H1 (cell line): Measurements from ENCODE around the gene TAGLN2. TPM values are rescaled to one million over a fixed set of nuclear protein-coding genes. Genes with fewer than 3 reads are reported as not detected.

ENCODE experiments used
- CTCF ChIA-PET: fragments of 300-600 bp; sonication (Branson Sonifier 250); formaldehyde crosslinking; loops from one replicate; lab custom pipeline; 2021; ENCODE audit not compliant: partially characterized antibody; lab: Charles Lee
- POLR2A ChIA-PET: fragments of 300-600 bp; sonication (Branson Sonifier 250); formaldehyde crosslinking; loops from one replicate; lab custom pipeline; 2021; ENCODE audit warnings: inconsistent platforms; ENCODE audit not compliant: partially characterized antibody; lab: Charles Lee
- DNase-seq, 2 experiments: peaks; one replicate each; pipeline versions ENCODE4 v3.0.0 to v3.0.0-alpha.2; 2010 to 2022; ENCODE audit warnings: low spot score in 2 of 2, low read depth in 1 of 2, mixed read lengths in 1 of 2
- FAIRE-seq: peaks from 2 replicates; lab custom pipeline; 2011; peaks lifted over from hg19 to GRCh38; lab: Jason Lieb, UNC
- H2AFZ ChIP-seq: 2 replicates; pipeline ENCODE4 v1.8.1; 2012; ENCODE audit warnings: low read length, inconsistent platforms
- H2AK5ac ChIP-seq: 2 replicates; pipeline ENCODE4 v1.6.1; 2013; ENCODE audit warnings: low read depth, low read length
- H2BK120ac ChIP-seq: replicated peaks from 2 replicates; pipeline ENCODE3; 2013; ENCODE audit warnings: low read depth, low read length, inconsistent platforms
- H2BK12ac ChIP-seq: 2 replicates; pipeline ENCODE4 v1.6.1; 2013; ENCODE audit warnings: low read depth, low read length
- H2BK15ac ChIP-seq: 2 replicates; pipeline ENCODE4 v1.6.1; 2013; ENCODE audit warnings: low read length
- H2BK20ac ChIP-seq: 2 replicates; pipeline ENCODE4 v1.6.1; 2013; ENCODE audit warnings: low read length
- H2BK5ac ChIP-seq: 2 replicates; pipeline ENCODE4 v1.6.1; 2013; ENCODE audit warnings: low read depth, low read length
- H3K14ac ChIP-seq: 2 replicates; pipeline ENCODE4 v1.6.1; 2013; ENCODE audit warnings: inconsistent platforms; ENCODE audit not compliant: insufficient read length
- H3K18ac ChIP-seq: 2 replicates; pipeline ENCODE4 v1.6.1; 2013; ENCODE audit warnings: low read length; ENCODE audit errors: extremely low read depth
- H3K23ac ChIP-seq: 2 replicates; pipeline ENCODE4 v1.6.1; 2013; ENCODE audit warnings: inconsistent platforms; ENCODE audit not compliant: insufficient read length
- H3K23me2 ChIP-seq: 2 replicates; pipeline ENCODE4 v1.6.1; 2013; ENCODE audit warnings: low read depth, low read length
- H3K27ac ChIP-seq: 2 replicates; pipeline ENCODE4 v1.6.1; 2011; ENCODE audit warnings: low read depth, low read length, inconsistent platforms
- H3K27me3 ChIP-seq, 4 experiments: replicated peaks in 1 of 4; 1 replicate in 1 of 4; 2 replicates in 3 of 4; pipeline versions ENCODE4 v1.6.1 to v1.8.1; 2011 to 2013; ENCODE audit warnings: low read length in 3 of 4, mild to moderate bottlenecking in 3 of 4, inconsistent platforms in 2 of 4, mixed read lengths in 2 of 4, moderate library complexity in 1 of 4; ENCODE audit not compliant: control insufficient read depth in 3 of 4, insufficient read depth in 3 of 4; ENCODE audit errors: extremely low read depth in 1 of 4
- H3K36me3 ChIP-seq, 4 experiments: 2 replicates each; pipeline versions ENCODE4 v1.6.1 to v1.8.1; 2011 to 2013; ENCODE audit warnings: mild to moderate bottlenecking in 4 of 4, low read length in 3 of 4, moderate library complexity in 2 of 4, control low read depth in 1 of 4, inconsistent platforms in 1 of 4; ENCODE audit not compliant: insufficient read depth in 4 of 4, control insufficient read depth in 2 of 4
- H3K4ac ChIP-seq: replicated peaks from 2 replicates; pipeline ENCODE3; 2013; ENCODE audit warnings: low read length, low read depth, mixed read lengths, inconsistent platforms; ENCODE audit not compliant: insufficient read length
- H3K4me1 ChIP-seq, 4 experiments: replicated peaks in 1 of 4; 1 replicate in 1 of 4; 2 replicates in 3 of 4; pipeline versions ENCODE4 v1.6.1 to v1.8.1; 2011 to 2013; ENCODE audit warnings: low read length in 3 of 4, inconsistent platforms in 2 of 4, mixed read lengths in 1 of 4; ENCODE audit not compliant: insufficient read depth in 4 of 4, control insufficient read depth in 3 of 4
- H3K4me2 ChIP-seq, 2 experiments: 2 replicates each; pipeline versions ENCODE4 v1.6.1 to v1.8.1; 2011 to 2013; ENCODE audit warnings: low read depth in 2 of 2, low read length in 2 of 2, control low read depth in 1 of 2, inconsistent platforms in 1 of 2, mild to moderate bottlenecking in 1 of 2; ENCODE audit not compliant: insufficient read depth in 1 of 2
- H3K4me3 ChIP-seq, 4 experiments: fragments of 200-600, 300-600 bp in 1 of 4; sonication (generic), shearing (Covaris generic), sonication (Bioruptor Twin) in 1 of 4; 2 replicates each; pipeline versions ENCODE4 v1.5.1 to v1.8.1; 2011 to 2016; ENCODE audit warnings: low read length in 4 of 4, low read depth in 3 of 4, control low read depth in 2 of 4, inconsistent platforms in 2 of 4, mild to moderate bottlenecking in 2 of 4, mixed read lengths in 1 of 4, moderate library complexity in 1 of 4; ENCODE audit not compliant: insufficient read depth in 2 of 4; ENCODE audit errors: extremely low read depth in 1 of 4
- H3K56ac ChIP-seq: replicated peaks from 2 replicates; pipeline ENCODE3; 2013; ENCODE audit warnings: low read depth, mild to moderate bottlenecking, mixed read lengths, low read length, inconsistent platforms; ENCODE audit not compliant: insufficient read length
- H3K79me1 ChIP-seq: 2 replicates; pipeline ENCODE4 v1.6.1; 2013; ENCODE audit warnings: low read depth, low read length, control low read depth
- H3K79me2 ChIP-seq, 2 experiments: 2 replicates each; pipeline versions ENCODE4 v1.6.1 to v1.8.1; 2012 to 2013; ENCODE audit warnings: low read length in 2 of 2, mild to moderate bottlenecking in 2 of 2, inconsistent platforms in 1 of 2; ENCODE audit not compliant: insufficient read depth in 2 of 2, control insufficient read depth in 1 of 2
- H3K9ac ChIP-seq, 4 experiments: replicated peaks in 1 of 4; 1 replicate in 1 of 4; 2 replicates in 3 of 4; pipeline versions ENCODE4 v1.6.1 to v1.8.1; 2011 to 2013; ENCODE audit warnings: low read depth in 3 of 4, low read length in 3 of 4, control low read depth in 2 of 4, mild to moderate bottlenecking in 2 of 4, moderate library complexity in 2 of 4, inconsistent platforms in 1 of 4; ENCODE audit errors: extremely low read depth in 1 of 4
- H3K9me3 ChIP-seq, 2 experiments: 2 replicates each; pipeline versions ENCODE4 v1.6.1 to v1.8.1; 2012 to 2013; ENCODE audit warnings: mild to moderate bottlenecking in 2 of 2, moderate library complexity in 2 of 2, control low read depth in 1 of 2, inconsistent platforms in 1 of 2, low read depth in 1 of 2, low read length in 1 of 2, mixed read lengths in 1 of 2; ENCODE audit not compliant: insufficient read depth in 2 of 2
- H4K20me1 ChIP-seq, 2 experiments: replicated peaks in 1 of 2; 2 replicates each; pipeline versions ENCODE3 to v1.8.1; 2011 to 2013; ENCODE audit warnings: inconsistent platforms in 2 of 2, low read length in 2 of 2, mild to moderate bottlenecking in 1 of 2; ENCODE audit not compliant: insufficient read depth in 2 of 2, control insufficient read depth in 1 of 2
- H4K5ac ChIP-seq: 2 replicates; pipeline ENCODE4 v1.6.1; 2013; ENCODE audit warnings: low read length, low read depth, mixed read lengths, inconsistent platforms; ENCODE audit not compliant: insufficient read length
- H4K8ac ChIP-seq: 2 replicates; pipeline ENCODE4 v1.8.0; 2013; ENCODE audit warnings: mild to moderate bottlenecking, moderate library complexity, low read length, inconsistent platforms; ENCODE audit not compliant: insufficient read depth; ENCODE audit errors: extremely low read depth
- H4K91ac ChIP-seq: replicated peaks from 2 replicates; pipeline ENCODE3; 2013; ENCODE audit warnings: low read length, mixed read lengths, inconsistent platforms; ENCODE audit not compliant: insufficient read length
- CEBPB ChIP-seq: IDR thresholded peaks from 2 replicates; pipeline ENCODE4 v1.6.1; 2012; ENCODE audit warnings: low read depth, low read length
- E2F6 ChIP-seq: IDR thresholded peaks from 2 replicates; pipeline ENCODE4 v1.6.1; 2012; ENCODE audit warnings: inconsistent platforms
- HDAC2 ChIP-seq, 2 experiments: fragments of 300-600 bp in 1 of 2; sonication (generic) in 1 of 2; IDR thresholded peaks; 2 replicates each; pipeline ENCODE4 v1.6.1; 2011 to 2012; ENCODE audit warnings: low read depth in 2 of 2, low read length in 2 of 2, mild to moderate bottlenecking in 2 of 2, moderate library complexity in 2 of 2, borderline replicate concordance in 1 of 2, inconsistent platforms in 1 of 2
- JUN ChIP-seq: IDR thresholded peaks from 2 replicates; pipeline ENCODE4 v1.6.1; 2011; ENCODE audit warnings: low read depth, mild to moderate bottlenecking, improper control_type of control experiment, low read length
- KDM1A ChIP-seq: fragments of 200-600, 300-600 bp; sonication (generic); IDR thresholded peaks from 2 replicates; pipeline ENCODE4 v1.7.1; 2016; ENCODE audit warnings: mild to moderate bottlenecking, low read length, borderline replicate concordance
- MAX ChIP-seq: IDR thresholded peaks from 2 replicates; pipeline ENCODE4 v1.6.1; 2012; ENCODE audit warnings: inconsistent platforms
- PHF8 ChIP-seq: fragments of 200-600 bp; sonication (generic); conservative IDR thresholded peaks from 2 replicates; pipeline ENCODE4 v1.7.1; 2012; ENCODE audit warnings: low read depth, mild to moderate bottlenecking, inconsistent platforms, low read length, moderate library complexity
- SP1 ChIP-seq: IDR thresholded peaks from 2 replicates; pipeline ENCODE4 v1.6.1; 2011; ENCODE audit warnings: low read depth, low read length
- whole genome bisulfite sequencing, 2 experiments: shearing (Covaris generic) in 1 of 2; methylation state at CpG; one replicate each; pipeline versions ENCODE4 v1.1.6 to v1.1.7; 2013 to 2015; ENCODE audit warnings: low lambda C conversion rate in 2 of 2, mixed read lengths in 2 of 2, inconsistent platforms in 1 of 2, low coverage in 1 of 2, missing lambda C conversion rate in 1 of 2; ENCODE audit not compliant: insufficient replicate concordance in 2 of 2, insufficient coverage in 1 of 2, insufficient read length in 1 of 2; ENCODE audit errors: extremely low coverage in 1 of 2, missing lambda C conversion rate in 1 of 2; 5-methylcytosine and 5-hydroxymethylcytosine counted together
- polyA plus RNA-seq, 7 experiments: library from polyadenylated mRNA; depleted of rRNA in 3 of 7; stranded (reverse) in 5 of 7; unstranded in 2 of 7; fragments of >200 nt in 5 of 7; fragments of 200-250 nt in 2 of 7; gene quantifications; 1 replicate in 5 of 7; 2 replicates in 1 of 7; 4 replicates in 1 of 7; pipeline versions ENCODE4 v1.2.1 to v1.2.3, GENCODE V29; 2011 to 2013; ENCODE audit warnings: missing spikeins in 2 of 7, mixed read lengths in 2 of 7
- total RNA-seq: library from RNA; stranded (reverse); fragmentation: NEBNext Ultra II Directional; extraction: Animal tissue kit (Norgen Biotek cat#: 25700); gene quantifications from 2 replicates; pipeline ENCODE4 v1.2.1, GENCODE V29; 2021

TAGLN2 gene
- total and polyA plus RNA-seq, 2 of the 8 experiments (the other 6 are each of a cell fraction or from before 2014, with no cell fraction given), result 93.0 to 114 TPM

- peak overlapping the region; percentile 53; the same call in 1 of the 2 replicates for H2BK15ac ChIP-seq
- H3K56ac ChIP-seq, result no peak overlapping the region
- H2BK12ac ChIP-seq, result peak overlapping the region; percentile 72; the same call in 1 of the 2 replicates
- peaks cover 0 to 12% (median 8%) of the 10 kb centered on the region in 4 experiments; a peak in 5 of 8 replicates for H3K36me3 ChIP-seq
- H4K20me1 ChIP-seq, result peaks cover 0 to 3% of the 10 kb centered on the region in 2 experiments
- H3K27me3 ChIP-seq, result peaks cover 0 to 17% (median 8%) of the 10 kb centered on the region in 4 experiments; a peak in 5 of 7 replicates
- peak overlapping the region; percentile 79 to 92 for H3K4me2 ChIP-seq
- H3K79me1 ChIP-seq, result peaks cover 3% of the 10 kb centered on the region
- peaks cover 5 to 21% (median 16%) of the 10 kb centered on the region in 4 experiments for H3K4me1 ChIP-seq
- no peak overlapping the region for H2AFZ ChIP-seq
- H2AK5ac ChIP-seq, result peak overlapping the region; percentile 59; the same call in 1 of the 2 replicates
- no peak overlapping the region for H2BK120ac ChIP-seq
- H4K91ac ChIP-seq, result no peak overlapping the region
- WGBS, 2 experiments, result 59% methylated on average over 20 of the region's 20 CpGs; no CpG with 5 or more reads in 1 of the 2 experiments
- 0 out of 2 replicates have a peak overlapping the region, but pooled peaks have one; percentile 6 for H2BK20ac ChIP-seq
- peaks cover 17% of the 10 kb centered on the region; the same call in 1 of the 2 replicates for H3K23me2 ChIP-seq
- H3K4ac ChIP-seq, result peak overlapping the region; percentile 70
- no peak overlapping the region for H4K5ac ChIP-seq
- H3K4me3 ChIP-seq, result peak overlapping the region in 1 of 4 experiments; percentile 63; a peak in 3 of 8 replicates
- ChIA-PET POLR2A (interaction anchor here (1.0 to 3.7 kb wide), 9 partner anchors 9 to 35 kb away, joined by 3 to 14 read pairs (median 4); partner anchors contain the start of genes CFAP45 and IGSF9), CTCF (interaction anchor here (0.8 to 7.3 kb wide), 13 partner anchors 8 to 718 kb away, joined by 3 to 53 read pairs (median 6); partner anchors contain the start of gene IGSF9)
- peak overlapping the region; percentile 73 for H4K8ac ChIP-seq
- peak overlapping the region; percentile 41 for H2BK5ac ChIP-seq
- no peak overlapping the region; a peak in 1 of 7 replicates for H3K9ac ChIP-seq
- peak overlapping the region; percentile 19; the same call in 1 of the 2 replicates for H3K18ac ChIP-seq
- FAIRE-seq (no peak), DNase-seq (peak; percentile 60 to 61)
- no peak overlapping the region for H3K27ac ChIP-seq
- H3K23ac ChIP-seq, result no peak overlapping the region
- H3K9me3 ChIP-seq, result no peaks in the 10 kb centered on the region
- H3K79me2 ChIP-seq, result peaks cover 0 to 12% of the 10 kb centered on the region in 2 experiments; a peak in 2 of 4 replicates
- no peak overlapping the region for H3K14ac ChIP-seq
- TF ChIP-seq CEBPB (no peak), MAX (no peak), SP1 (no peak), HDAC2 (IDR thresholded peaks at IDR 0.05; ENCODE audit: borderline replicate concordance in 1 of 2, low read depth in 2 of 2, low read length in 2 of 2) (0 out of 4 replicates have a peak, but pooled peaks of 1 of the 2 experiments have one; percentile 7), KDM1A (no peak), JUN (no peak), PHF8 (no peak), E2F6 (0 out of 2 replicates have a peak, but pooled peaks have one; percentile 35)
These were observed 1.9 kb downstream of the TAGLN2 start for GRCh38 chr1:159923203-159924024.
